Stimulated activated CD8-positive, alpha-beta memory T cell treated with anti-CD3 and anti-CD28 coated beads, Interleukin-7, amount 100 ng/mL, for 48 hours (primary cell): ENCODE results near the gene SLC22A16.

ENCODE experiments used
- DNase-seq, 2 donors: peaks; one replicate each; pipeline ENCODE4 v3.0.0-alpha.2; 2020; ENCODE audit warnings: low read depth in 1 of 2; ENCODE audit errors: extremely low read depth in 1 of 2

Gene SLC22A16

DNA sequence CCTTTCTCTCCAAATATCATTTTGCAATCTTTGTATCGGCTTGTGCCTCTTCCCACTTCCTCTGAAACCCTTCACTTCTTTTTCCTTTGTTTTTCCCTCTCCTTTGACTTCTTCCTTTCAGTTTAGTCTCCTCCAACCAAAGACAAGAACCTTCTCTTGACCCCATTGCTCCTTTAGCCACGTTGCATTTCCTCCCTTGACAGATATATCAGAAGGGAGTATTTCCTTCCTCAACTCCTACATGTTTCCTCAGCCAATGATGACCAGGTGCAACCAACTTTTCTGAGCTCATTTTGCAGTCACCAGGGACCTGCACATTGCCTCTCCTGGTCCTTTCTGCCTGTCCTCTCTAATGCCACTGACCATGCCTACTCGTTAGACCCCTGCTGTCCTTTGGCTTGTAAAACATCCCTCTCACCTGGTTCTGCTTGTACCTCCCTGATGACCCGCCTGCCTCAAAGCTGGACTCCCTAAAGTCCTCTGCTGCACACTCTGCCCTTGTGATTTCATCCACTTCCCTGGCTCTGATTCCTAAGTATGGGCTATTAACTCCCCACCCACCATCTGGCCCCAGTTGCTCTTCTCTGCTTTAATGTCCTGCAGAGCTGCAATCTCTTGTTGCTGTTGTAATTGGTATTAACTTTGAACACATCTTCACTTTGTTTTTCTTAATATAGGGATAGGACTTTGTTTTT, 27.4 kb downstream of the SLC22A16 start:
- DNase-seq = no peak

GRCh38 chr6:110447761-110448160, 28.7 kb downstream of the SLC22A16 start:
- no peak for DNase-seq

GRCh38 chr6:110446405-110446804, 30.0 kb downstream of the SLC22A16 start:
- DNase-seq = no peak

DNA sequence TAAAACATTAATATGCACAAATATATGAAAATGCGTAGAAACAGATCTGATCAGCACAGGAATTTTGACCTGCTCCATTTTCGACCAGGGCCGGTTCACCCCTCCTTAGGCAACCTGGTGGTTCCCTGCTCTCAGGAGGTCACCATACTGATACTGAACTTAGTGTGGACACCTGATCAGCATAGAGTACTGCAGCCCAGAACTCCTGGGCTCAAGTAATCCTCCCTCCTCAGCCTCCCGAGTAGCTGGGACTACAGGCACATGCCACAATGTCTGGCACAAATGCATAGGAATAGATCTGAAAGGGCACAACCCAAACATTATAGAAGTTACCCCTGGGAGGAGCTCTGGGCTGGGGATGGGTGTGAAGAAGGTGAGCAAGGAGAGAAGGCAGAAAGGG, 36.4 kb downstream of the SLC22A16 start:
- DNase-seq = no peak

- DNase-seq = no peak
Measured at GRCh38 chr6:110439356-110439755, 37.1 kb downstream of the SLC22A16 start.

- no peak for DNase-seq
Measured at GRCh38 chr6:110434961-110435602, 41.3 kb downstream of the SLC22A16 start.

GRCh38 chr6:110432285-110432900, 44.0 kb downstream of the SLC22A16 start:
- no peak for DNase-seq

DNA sequence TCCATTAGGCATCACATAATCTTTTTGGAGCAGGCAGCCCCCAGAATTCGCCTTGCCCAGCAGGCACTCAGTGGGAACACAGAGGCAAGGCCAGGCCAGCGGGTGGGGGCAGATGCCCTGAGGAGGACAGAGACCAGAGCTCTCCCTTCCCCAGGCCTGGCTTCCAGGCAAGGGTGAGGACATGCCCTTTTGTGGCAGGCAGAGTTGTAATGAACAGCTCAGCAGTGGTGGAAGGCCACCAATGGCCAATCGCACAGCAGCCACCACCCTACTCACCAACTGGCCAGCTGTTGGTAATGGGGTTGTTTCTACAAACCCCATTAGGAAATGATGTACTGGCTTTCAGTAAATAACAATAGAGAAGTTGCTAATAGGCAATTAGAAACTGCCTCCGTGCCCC, 45.7 kb downstream of the SLC22A16 start:
- DNase-seq = no peak

DNA sequence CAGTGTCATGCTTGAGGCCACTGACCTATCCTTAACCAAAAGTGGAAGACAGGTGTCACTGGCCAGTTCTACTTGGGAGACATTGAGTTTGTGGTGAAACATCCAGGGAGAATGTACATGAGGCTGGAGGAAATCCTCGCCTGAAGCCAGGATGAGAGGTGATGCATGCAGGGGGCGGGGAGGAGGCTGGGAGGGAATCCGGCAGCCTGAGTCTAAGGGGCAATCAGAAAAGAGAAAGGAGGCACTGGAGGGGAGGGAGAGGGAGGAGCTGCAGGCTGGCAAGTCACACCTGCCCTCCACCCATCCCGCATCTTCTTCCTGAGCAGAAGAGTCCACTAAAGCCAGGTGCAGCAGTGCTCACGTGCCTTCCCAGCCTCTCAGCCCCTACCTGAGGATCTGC, 46.2 kb downstream of the SLC22A16 start:
- no peak for DNase-seq

DNA sequence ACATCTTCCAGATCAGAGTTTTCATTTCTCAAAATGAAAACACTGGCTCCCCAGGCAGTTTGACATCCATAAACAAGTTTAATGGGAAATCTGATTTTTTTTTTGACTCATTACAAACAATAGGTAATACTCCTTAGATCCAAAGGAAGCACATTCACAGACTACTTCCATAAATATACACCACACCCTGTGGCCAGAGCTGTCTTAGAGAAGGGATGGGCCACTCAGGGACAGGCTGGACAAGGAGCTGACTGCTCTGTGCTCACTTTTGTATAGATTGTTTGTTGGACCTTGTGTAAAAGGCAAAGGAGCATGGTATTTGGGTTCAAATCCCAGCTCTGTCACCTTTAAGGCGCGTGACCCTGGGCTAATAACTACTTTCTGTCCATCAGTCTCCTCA, 48.3 kb downstream of the SLC22A16 start:
- DNase-seq = no peak

- no peak for DNase-seq
Measured at GRCh38 chr6:110425816-110426215, 50.6 kb downstream of the SLC22A16 start.

GRCh38 chr6:110422444-110422822, 54.0 kb downstream of the SLC22A16 start:
- no peak for DNase-seq

DNA sequence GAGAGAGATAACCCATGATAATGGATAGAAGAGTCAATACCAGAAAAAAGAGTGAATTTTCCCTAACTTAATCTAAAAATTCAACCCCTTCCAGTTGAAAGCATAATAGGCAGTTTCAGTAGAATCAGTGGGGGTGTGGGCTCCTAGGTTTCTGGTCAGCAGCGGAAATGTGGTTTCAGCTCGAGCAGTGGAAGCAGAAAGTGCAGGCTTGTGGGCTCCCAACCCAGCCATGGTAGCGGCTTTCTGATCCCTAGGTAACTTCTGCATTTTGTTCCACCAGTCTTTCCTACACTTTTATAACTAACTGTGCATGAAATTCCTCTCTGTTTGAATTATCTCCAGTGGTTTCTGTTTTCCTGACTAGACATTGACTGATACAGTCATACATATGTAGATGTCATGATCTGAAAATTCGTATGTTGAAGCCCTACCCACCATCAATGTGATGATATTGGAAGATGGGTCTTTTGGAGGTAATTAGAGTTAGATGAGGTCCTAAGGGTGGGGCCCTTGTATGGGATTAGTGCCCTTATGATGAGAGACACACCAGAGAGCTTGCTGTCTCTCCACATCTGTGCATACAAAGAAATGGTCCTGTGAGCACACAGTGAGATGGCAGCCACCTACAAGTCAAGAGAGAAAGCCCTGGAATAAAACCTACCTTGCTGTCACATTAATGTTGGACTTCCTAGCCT, 54.5 kb downstream of the SLC22A16 start:
- DNase-seq = no peak

GRCh38 chr6:110419028-110419739, 57.2 kb downstream of the SLC22A16 start:
- DNase-seq = no peak

GRCh38 chr6:110418594-110418993, 57.8 kb downstream of the SLC22A16 start:
- no peak for DNase-seq

GRCh38 chr6:110415086-110415916, 61.1 kb downstream of the SLC22A16 start, which contains the start of gene DDO:
TSS of gene DDO (minus strand) at chr6:110415575. CDS start at chr6:110413462, 2,113 bp downstream.
- no peak for DNase-seq

GRCh38 chr6:110414669-110415068, 61.7 kb downstream of the SLC22A16 start:
- no peak for DNase-seq

GRCh38 chr6:110412360-110412759, 64.1 kb downstream of the SLC22A16 start:
- DNase-seq = no peak

GRCh38 chr6:110410511-110410910, 65.9 kb downstream of the SLC22A16 start:
- no peak for DNase-seq

GRCh38 chr6:110409794-110410193, 66.6 kb downstream of the SLC22A16 start:
- no peak for DNase-seq
